Esophagus squamous epithelium (tissue), 4 donors: ENCODE measurements around the gene SLC5A11.

Experiments
- CTCF ChIP-seq, 6 experiments: fragments of 450-650 bp in 4 of 6; fragments of 200-600 bp in 2 of 6; sonication (generic) in 2 of 6; IDR thresholded peaks; one replicate each; pipeline ENCODE4 v1.5.1; 2016 to 2019; ENCODE audit warnings: antibody characterized with exemption in 6 of 6, mild to moderate bottlenecking in 4 of 6, moderate library complexity in 4 of 6
- POLR2A ChIP-seq, 4 donors: fragments of 450-650 bp; IDR thresholded peaks; one replicate each; pipeline ENCODE4 v1.6.1; 2017; ENCODE audit warnings: antibody characterized with exemption in 4 of 4, mild to moderate bottlenecking in 4 of 4, moderate library complexity in 3 of 4

- TF ChIP-seq CTCF (IDR thresholded peaks at IDR 0.05) (no peak), POLR2A (IDR thresholded peaks at IDR 0.05) (no peak)
Measured at GRCh38 chr16:24850289-24850938, 4.7 kb downstream of the SLC5A11 start.
